Retinal pigment epithelial cell (primary cell): ENCODE measurements around the gene GNG14.
A peak's percentile ranks its signal among the peaks of the same experiment; 100 is the strongest.

ENCODE experiments used
- DNase-seq: peaks from one replicate; pipeline ENCODE4 v3.0.0-alpha.2; 2010; ENCODE audit warnings: low read depth
- H3K4me3 ChIP-seq: 2 replicates; pipeline ENCODE4 v1.5.1; 2011; ENCODE audit warnings: mild to moderate bottlenecking, low read length, control low read depth, moderate library complexity
- TF ChIP-seq, protein P1 (sequence below): conservative IDR thresholded peaks from 2 replicates; pipeline ENCODE4 v1.5.1; 2011; ENCODE audit warnings: low read depth, low read length, control low read depth, inconsistent platforms

Gene GNG14

DNA sequence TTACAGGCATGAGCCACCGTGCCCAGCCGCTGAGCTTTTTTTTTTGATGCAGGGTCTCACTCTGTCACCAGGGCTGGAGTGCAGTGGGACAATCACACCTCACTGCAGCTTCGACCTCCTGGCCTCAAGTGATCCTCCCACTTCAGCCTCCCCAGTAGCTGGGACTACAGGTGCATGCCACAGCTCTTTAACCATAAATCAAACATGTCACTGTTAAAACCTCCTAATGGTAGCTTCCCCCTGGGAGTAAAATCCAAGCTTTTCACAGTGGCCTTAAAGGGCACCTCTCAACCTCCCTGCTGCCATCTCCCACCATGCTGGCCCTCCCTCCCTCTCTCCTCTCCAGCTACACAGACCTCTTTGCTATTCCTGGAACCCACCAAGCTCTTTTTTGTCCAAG lies 2.0 kb upstream of the GNG14 start:
- no peak for DNase-seq
- no peak overlapping the region for H3K4me3 ChIP-seq
- TF ChIP-seq, protein P1, sequence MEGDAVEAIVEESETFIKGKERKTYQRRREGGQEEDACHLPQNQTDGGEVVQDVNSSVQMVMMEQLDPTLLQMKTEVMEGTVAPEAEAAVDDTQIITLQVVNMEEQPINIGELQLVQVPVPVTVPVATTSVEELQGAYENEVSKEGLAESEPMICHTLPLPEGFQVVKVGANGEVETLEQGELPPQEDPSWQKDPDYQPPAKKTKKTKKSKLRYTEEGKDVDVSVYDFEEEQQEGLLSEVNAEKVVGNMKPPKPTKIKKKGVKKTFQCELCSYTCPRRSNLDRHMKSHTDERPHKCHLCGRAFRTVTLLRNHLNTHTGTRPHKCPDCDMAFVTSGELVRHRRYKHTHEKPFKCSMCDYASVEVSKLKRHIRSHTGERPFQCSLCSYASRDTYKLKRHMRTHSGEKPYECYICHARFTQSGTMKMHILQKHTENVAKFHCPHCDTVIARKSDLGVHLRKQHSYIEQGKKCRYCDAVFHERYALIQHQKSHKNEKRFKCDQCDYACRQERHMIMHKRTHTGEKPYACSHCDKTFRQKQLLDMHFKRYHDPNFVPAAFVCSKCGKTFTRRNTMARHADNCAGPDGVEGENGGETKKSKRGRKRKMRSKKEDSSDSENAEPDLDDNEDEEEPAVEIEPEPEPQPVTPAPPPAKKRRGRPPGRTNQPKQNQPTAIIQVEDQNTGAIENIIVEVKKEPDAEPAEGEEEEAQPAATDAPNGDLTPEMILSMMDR: no peak

DNA sequence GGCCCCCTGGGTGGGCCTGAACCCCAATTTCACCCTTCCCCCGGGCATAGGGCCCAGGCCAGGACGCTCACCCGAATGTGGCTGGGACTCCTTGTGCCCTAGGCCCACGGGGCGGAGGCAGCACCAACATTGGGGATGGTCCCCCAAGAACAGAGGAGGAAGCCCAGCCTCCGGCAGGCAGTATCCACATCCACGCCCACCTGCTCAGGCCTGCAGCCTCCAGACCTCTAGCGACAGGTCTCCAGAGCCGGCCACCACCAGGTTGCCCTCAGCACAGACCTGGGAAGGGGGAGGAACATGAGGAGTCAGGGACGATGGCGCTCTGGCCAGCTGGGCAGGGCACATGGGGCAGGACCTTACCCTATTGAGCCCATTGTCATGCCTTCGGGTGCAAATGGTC lies 1.2 kb downstream of the GNG14 start:
- no peak for DNase-seq
- H3K4me3 ChIP-seq: no peak overlapping the region
- TF ChIP-seq, protein P1: no peak

DNA sequence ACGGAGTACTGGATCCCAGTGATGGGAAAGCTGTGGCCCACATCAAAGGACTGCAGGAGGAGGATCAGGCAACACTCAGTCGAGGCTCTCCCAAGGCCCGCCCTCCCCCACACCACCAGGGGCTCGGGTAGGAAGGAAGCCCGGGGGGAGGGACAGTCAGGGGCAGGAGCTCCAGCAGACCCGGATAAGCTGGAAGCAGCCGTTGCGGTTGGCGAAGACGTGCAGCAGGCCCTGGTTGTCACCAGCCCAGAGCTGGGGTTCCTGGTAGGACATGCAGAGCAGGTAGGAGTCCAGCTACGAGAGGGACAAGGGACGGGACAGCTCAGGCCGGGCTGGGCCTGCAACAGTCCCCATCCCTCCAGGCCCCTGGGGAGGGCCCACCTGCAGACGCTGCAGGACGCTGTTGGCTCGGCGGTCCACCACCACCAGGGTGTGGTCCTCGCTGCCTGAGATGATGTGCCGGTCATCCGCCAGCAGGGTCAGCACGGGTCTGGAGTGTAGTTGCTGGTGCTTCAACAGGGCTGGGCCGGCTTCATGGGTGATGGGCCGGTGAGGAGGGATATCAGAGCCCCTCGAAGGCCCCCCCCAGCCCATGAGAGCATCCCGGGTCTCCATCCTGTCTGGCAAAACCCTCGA lies 1.9 kb downstream of the GNG14 start:
- H3K4me3 ChIP-seq: no peak overlapping the region
- TF ChIP-seq, protein P1: no peak
- no peak for DNase-seq

DNA sequence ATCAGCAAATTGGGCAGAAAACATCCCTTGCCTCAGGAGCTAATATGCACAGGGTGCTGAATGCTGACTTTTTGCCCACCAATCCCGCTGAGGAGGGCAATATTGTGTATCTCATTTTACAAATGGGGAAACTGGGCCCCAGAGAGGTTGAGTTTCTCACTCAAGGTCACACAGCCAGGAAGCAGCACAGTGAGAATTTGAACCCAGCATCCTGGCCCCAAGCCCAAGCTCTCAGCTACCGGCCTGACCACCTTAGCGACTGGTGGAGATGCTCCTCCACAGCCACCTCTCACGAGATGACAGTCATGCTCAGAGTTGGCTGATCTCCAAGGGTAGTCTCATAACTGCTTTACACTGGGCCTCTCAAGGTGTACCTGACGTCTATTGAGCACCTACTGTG lies 5.2 kb downstream of the GNG14 start:
- DNase-seq: no peak
- no peak overlapping the region for H3K4me3 ChIP-seq
- TF ChIP-seq, protein P1: no peak

DNA sequence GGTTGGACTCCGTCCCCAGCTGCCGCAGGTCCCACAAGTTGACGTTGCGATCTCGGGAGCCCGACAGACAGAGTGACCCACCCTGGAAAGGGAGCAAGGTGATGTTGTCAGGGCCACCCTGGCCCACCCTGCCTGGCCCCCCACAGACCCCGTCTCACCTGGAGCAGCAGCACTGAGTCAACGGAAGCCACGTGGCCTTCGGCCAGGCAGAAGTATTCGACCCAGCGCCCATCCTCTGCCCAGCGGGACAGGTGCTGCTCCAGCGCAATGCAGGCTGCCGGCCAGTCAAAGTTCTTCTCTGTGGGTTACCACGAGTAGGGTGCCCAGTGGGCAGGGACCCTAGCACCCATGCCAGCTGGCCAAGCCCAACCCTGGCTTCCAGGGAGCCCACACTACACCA lies 6.8 kb downstream of the GNG14 start:
- TF ChIP-seq, protein P1: no peak
- H3K4me3 ChIP-seq: no peak overlapping the region
- no peak for DNase-seq

DNA sequence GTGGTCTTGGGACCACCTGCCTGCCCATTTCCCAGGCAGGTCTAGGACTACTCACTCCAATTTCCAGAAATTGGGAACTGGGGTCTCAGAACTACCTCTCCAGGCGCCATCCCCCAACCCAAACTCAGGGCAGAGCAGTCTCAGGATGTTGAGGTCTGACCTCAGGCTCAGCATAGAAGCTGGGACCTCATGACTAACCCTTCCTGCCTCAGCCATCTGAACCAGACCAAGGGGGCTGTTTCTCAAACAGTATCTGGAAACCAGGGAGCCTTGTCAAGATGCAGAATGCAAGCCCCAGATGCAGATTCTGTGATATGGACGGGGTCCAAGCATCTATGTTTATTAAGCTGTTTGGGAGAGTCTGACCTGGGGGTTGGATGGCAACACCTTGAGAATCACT lies 7.3 kb downstream of the GNG14 start:
- TF ChIP-seq, protein P1: no peak
- no peak for DNase-seq
- peak overlapping the region; percentile 5 for H3K4me3 ChIP-seq

DNA sequence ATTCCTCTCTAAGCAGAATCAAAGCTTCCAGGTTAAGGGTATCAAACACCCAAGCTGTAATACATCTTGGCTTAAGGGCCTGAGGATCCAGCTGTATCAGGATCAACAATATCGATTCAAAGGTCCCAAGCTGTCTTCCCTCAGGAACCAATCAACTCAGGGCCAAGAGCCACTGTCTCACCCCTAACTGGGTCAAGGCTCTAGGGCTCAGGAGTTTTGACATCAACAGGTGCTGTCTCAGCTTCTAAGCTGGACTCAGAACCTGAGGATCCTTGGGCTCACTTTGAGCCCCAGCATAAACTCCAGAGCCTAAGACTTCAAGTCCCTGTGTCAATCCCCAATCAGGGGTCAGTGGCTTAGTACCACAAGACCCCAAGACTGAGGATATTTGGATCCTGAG lies 7.7 kb downstream of the GNG14 start:
- TF ChIP-seq, protein P1: no peak
- DNase-seq: no peak
- peak overlapping the region; percentile 88 for H3K4me3 ChIP-seq
